K562 (cell line): ENCODE results near the gene KARS1. TPM values are rescaled to one million over a fixed set of nuclear protein-coding genes. Genes with fewer than 3 reads are reported as not detected.

Experiments
- ATAC-seq: fragments of 200-7000 bp; cut with Tn5 transposase; 3 replicates; pipeline ENCODE4 v1.9.1; 2020; ENCODE audit warnings: moderate library complexity
- BruUV-seq: library from RNA; stranded (reverse); fragments of 400-500 nt; replicated peaks from 2 replicates; lab custom pipeline; 2021; lab: Mats Ljungman, UMichigan
- CTCF ChIA-PET: fragments of 300-600 bp; formaldehyde crosslinking; extraction: SDS; loops from one replicate; lab custom pipeline; 2021; ENCODE audit warnings: low intra/inter-chr PET ratio; lab: Yijun Ruan, JAX
- POLR2A ChIA-PET: fragments of 300-600, 350-650 bp; sonication (Branson Sonifier 250); formaldehyde crosslinking; extraction: SDS; loops from one replicate; lab custom pipeline; 2021; ENCODE audit warnings: antibody characterized with exemption, inconsistent platforms; lab: Yijun Ruan, JAX
- DNase-seq, 4 experiments: peaks; one replicate each; pipeline versions ENCODE4 v3.0.0 to v3.0.0-alpha.2; 2011 to 2018; ENCODE audit warnings: low spot score in 3 of 4, mixed read lengths in 3 of 4; ENCODE audit errors: extremely low read depth in 1 of 4
- FAIRE-seq: peaks from 2 replicates; lab custom pipeline; 2011; peaks lifted over from hg19 to GRCh38; lab: Jason Lieb, UNC
- H2AFZ ChIP-seq: 2 replicates; pipeline ENCODE4 v1.6.0; 2011; ENCODE audit warnings: low read depth, low read length, control low read depth, inconsistent platforms
- H3K27ac ChIP-seq: fragments of 200-600 bp; 3 replicates; pipeline ENCODE4 v1.8.0; 2011; ENCODE audit warnings: low read depth, mild to moderate bottlenecking, control low read depth, inconsistent platforms, low read length, moderate library complexity, mixed read lengths; ENCODE audit errors: extremely low read depth
- H3K27me3 ChIP-seq, 2 experiments: fragments of 300-600 bp in 1 of 2; 2 replicates in 1 of 2; 3 replicates in 1 of 2; pipeline versions ENCODE4 v1.6.0 to v1.8.0; 2011; ENCODE audit warnings: inconsistent platforms in 2 of 2, low read length in 2 of 2, mild to moderate bottlenecking in 1 of 2, mixed read lengths in 1 of 2, moderate library complexity in 1 of 2; ENCODE audit not compliant: control insufficient read depth in 2 of 2, insufficient read depth in 2 of 2
- H3K36me3 ChIP-seq: fragments of 300-600 bp; 3 replicates; pipeline ENCODE4 v1.8.0; 2011; ENCODE audit warnings: mild to moderate bottlenecking, low read length, inconsistent platforms; ENCODE audit not compliant: control insufficient read depth, insufficient read depth
- H3K4me1 ChIP-seq, 2 experiments: fragments of 200-600 bp in 1 of 2; replicated peaks in 1 of 2; 2 replicates in 1 of 2; 3 replicates in 1 of 2; pipeline versions ENCODE4 v1.5.1 to v1.8.0; 2011; ENCODE audit warnings: inconsistent platforms in 2 of 2, low read length in 2 of 2, mild to moderate bottlenecking in 1 of 2, mixed read lengths in 1 of 2, moderate library complexity in 1 of 2; ENCODE audit not compliant: control insufficient read depth in 2 of 2, insufficient read depth in 2 of 2
- H3K4me2 ChIP-seq: 2 replicates; pipeline ENCODE4 v1.6.1; 2011; ENCODE audit warnings: low read length, control low read depth, inconsistent platforms, mixed read lengths; ENCODE audit not compliant: insufficient read depth
- H3K4me3 ChIP-seq: fragments of 200-600 bp; sonication (generic), shearing (Covaris generic); 2 replicates; pipeline ENCODE4 v1.5.1; 2016; ENCODE audit warnings: control low read depth, inconsistent platforms
- H3K79me2 ChIP-seq: fragments of 200-600 bp; 3 replicates; pipeline ENCODE4 v1.8.0; 2011; ENCODE audit warnings: low read length, inconsistent platforms; ENCODE audit not compliant: control insufficient read depth, insufficient read depth
- H3K9ac ChIP-seq, 2 experiments: 2 replicates each; pipeline versions ENCODE4 v1.6.0 to v1.6.1; 2011; ENCODE audit warnings: low read depth in 2 of 2, low read length in 2 of 2, control low read depth in 1 of 2, inconsistent platforms in 1 of 2, mild to moderate bottlenecking in 1 of 2, mixed read lengths in 1 of 2; ENCODE audit not compliant: insufficient read depth in 1 of 2
- H3K9me1 ChIP-seq: one replicate; pipeline ENCODE4 v1.6.0; 2011; ENCODE audit warnings: inconsistent platforms, mild to moderate bottlenecking, low read length, moderate library complexity; ENCODE audit not compliant: control insufficient read depth, insufficient read depth
- H3K9me3 ChIP-seq: replicated peaks from 2 replicates; pipeline ENCODE4 v1.5.1; 2011; ENCODE audit warnings: low read depth, low read length, inconsistent platforms; ENCODE audit not compliant: control insufficient read depth, insufficient read depth
- H4K20me1 ChIP-seq: replicated peaks from 2 replicates; pipeline ENCODE4 v1.6.1; 2011; ENCODE audit warnings: low read length, inconsistent platforms, mixed read lengths; ENCODE audit not compliant: control insufficient read depth, insufficient read depth
- CREBBP ChIP-seq: IDR thresholded peaks from one replicate; pipeline ENCODE4 v1.6.1; 2012; ENCODE audit warnings: low read depth, mild to moderate bottlenecking, control low read depth, inconsistent platforms, low read length
- KDM4B ChIP-seq, 2 experiments: fragments of 450-650 bp in 1 of 2; sonication (generic) in 1 of 2; IDR thresholded peaks; 2 replicates each; pipeline ENCODE4 v1.6.1; 2016 to 2017; ENCODE audit warnings: borderline replicate concordance in 2 of 2, antibody characterized with exemption in 1 of 2, low read depth in 1 of 2, mild to moderate bottlenecking in 1 of 2
- ZNF444 ChIP-seq: fragments of 250-450 bp; sonication (Bioruptor Pico); IDR thresholded peaks from 2 replicates; pipeline ENCODE4 v1.4.0; 2020; ENCODE audit warnings: mild to moderate bottlenecking, moderate library complexity
- WGBS: fragments of 100-300 bp; shearing (Covaris generic); methylation state at CpG from one replicate; pipeline ENCODE4 v1.1.6; 2016; ENCODE audit warnings: low coverage, mixed read lengths; ENCODE audit not compliant: insufficient coverage; ENCODE audit errors: missing lambda C conversion rate; 5-methylcytosine and 5-hydroxymethylcytosine counted together
- in situ Hi-C: fragments of 300-500 bp; cut with MboI; formaldehyde crosslinking; loops from 4 replicates; pipeline ENCODE4 v1.15.0; 2018; ENCODE audit warnings: inconsistent platforms, mixed read lengths
- intact Hi-C: fragments of 100-400 bp; cut with micrococcal nuclease; formaldehyde crosslinking; loops from 2 replicates; pipeline ENCODE4 v1.14.2; 2022
- polyA plus RNA-seq, 8 experiments: library from polyadenylated mRNA; depleted of rRNA in 4 of 8; stranded (reverse) in 5 of 8; unstranded in 3 of 8; fragments of >200 nt; fragmentation: Nextera tagmentation in 2 of 8; fragmentation: Illumina TruSeq in 1 of 8; extraction: Ambion mirVana in 2 of 8; extraction: Trizol in 1 of 8; gene quantifications; 2 replicates each; pipeline versions ENCODE4 v1.2.1 to v1.2.3, GENCODE V29; 2011 to 2014; ENCODE audit warnings: inconsistent platforms in 1 of 8, missing spikeins in 1 of 8
- total RNA-seq, 7 experiments: library from RNA; depleted of rRNA in 6 of 7; stranded (reverse); fragments of >200 nt in 6 of 7; fragmentation: Illumina TruSeq in 2 of 7; extraction: Trizol in 2 of 7; gene quantifications; 2 replicates each; pipeline versions ENCODE4 v1.2.1 to v1.2.3, GENCODE V29; 2011 to 2021; ENCODE audit warnings: low replicate concordance in 1 of 7
- TF ChIP-seq, protein P1 (sequence below): sonication (generic); formaldehyde crosslinking; IDR thresholded peaks from 2 replicates; pipeline ENCODE4 v1.8.1; 2023; ENCODE audit warnings: mild to moderate bottlenecking, missing genetic modification reagents, moderate library complexity
- TF ChIP-seq, protein P2 (sequence below), 2 experiments: fragments of 450-650 bp in 1 of 2; sonication (generic) in 1 of 2; formaldehyde crosslinking in 1 of 2; IDR thresholded peaks; 2 replicates each; pipeline versions ENCODE4 v1.7.1 to v1.9.0; 2016 to 2022; ENCODE audit warnings: inconsistent platforms in 1 of 2, mild to moderate bottlenecking in 1 of 2, missing genetic modification reagents in 1 of 2

The KARS1 gene
- total and polyA plus RNA-seq, 9 of the 15 experiments (the other 6 are each of a cell fraction or from before 2014, with no cell fraction given) = 223 to 386 (median 304) TPM

DNA sequence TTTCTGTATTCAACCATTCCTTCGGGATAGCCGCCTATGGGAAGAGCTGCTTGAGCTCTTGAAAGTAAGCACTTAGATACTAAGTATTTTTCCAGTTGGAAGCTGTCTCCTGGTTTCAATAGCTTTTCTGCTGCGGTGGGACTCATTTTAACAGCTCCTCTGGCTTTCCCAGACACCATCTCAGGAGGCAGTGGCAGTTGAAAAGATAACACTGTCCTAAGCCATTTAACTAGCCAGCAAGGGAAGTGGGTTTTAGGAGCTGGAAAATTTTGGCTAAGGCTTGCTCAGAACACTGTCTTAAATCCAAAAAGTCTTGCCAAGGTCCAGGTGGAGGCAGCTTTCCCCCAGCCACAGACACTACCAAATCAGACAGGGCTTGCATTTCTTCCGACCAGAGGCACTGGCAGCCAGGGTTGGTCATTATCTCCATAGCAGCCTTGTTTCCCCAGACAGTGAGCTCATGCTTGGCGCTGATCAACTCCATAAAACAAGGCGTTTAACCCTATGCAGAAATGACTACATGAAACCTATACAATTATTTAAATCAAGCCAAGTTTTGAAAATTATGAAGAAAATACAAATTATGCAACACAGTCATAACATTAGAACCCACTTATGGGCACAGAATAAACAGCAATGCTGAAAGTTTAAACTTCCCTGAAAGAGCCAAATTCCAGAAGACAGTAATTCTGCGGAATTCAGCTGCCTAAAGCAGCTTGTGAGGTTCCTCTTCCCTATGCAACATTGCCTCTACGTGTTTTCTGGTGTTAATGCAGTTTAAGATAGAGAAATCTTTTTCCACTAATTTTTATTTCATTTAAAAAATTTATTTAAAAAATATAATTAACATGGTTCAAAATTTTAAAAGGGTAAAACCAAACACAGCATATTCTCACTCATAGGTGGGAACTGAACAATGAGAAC is 56.3 kb downstream of the KARS1 start (continued):
- no peak for TF ChIP-seq CREBBP

DNA sequence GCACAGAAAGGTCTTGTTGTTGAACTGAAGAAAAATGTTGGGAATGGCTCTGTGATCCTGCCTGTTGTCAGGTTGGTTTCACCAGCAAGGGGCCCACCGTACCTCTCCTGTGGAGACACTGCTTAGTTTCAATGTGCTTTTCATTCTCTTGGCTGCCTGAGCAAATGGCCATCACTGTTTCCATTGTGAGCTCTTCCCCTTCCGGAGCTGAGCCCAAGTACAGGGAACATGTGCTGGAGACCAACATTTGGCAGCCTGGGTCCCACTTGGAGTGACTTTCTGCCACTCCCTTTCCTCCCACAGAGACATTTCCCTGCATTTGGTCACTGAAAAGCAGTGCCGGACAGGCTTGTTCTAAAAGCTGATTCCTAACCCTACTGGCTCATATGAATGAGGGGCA is 58.2 kb downstream of the KARS1 start:
- H3K4me3 ChIP-seq = no peak overlapping the region
- H3K9me3 ChIP-seq = no peaks in the 10 kb centered on the region
- intact Hi-C loops = no loop called here
- no peak overlapping the region for H3K27ac ChIP-seq
- H4K20me1 ChIP-seq = no peaks in the 10 kb centered on the region
- peaks cover 11 to 24% of the 10 kb centered on the region in 2 experiments; a peak in 4 of 5 replicates for H3K4me1 ChIP-seq
- ATAC-seq (no peak), FAIRE-seq (no peak), DNase-seq (no peak)
- no peak overlapping the region for H2AFZ ChIP-seq
- no peaks in the 10 kb centered on the region for H3K27me3 ChIP-seq
- ChIA-PET CTCF (no interaction called here), POLR2A (interaction anchor here (0.6 to 1.8 kb wide), 6 partner anchors 8 to 63 kb away, joined by 3 to 8 read pairs (median 4); no protein-coding TSS in a partner anchor)
- peak overlapping the region in 1 of 2 experiments; percentile 10; a peak in 1 of 4 replicates for H3K9ac ChIP-seq
- 79% methylated on average over 3 of the region's 3 CpGs for WGBS
- in situ Hi-C loops = no loop called here
- peaks cover 3% of the 10 kb centered on the region; the same call in 1 of the 3 replicates for H3K36me3 ChIP-seq
- no TSS peak for BruUV-seq
- TF ChIP-seq, protein P1, sequence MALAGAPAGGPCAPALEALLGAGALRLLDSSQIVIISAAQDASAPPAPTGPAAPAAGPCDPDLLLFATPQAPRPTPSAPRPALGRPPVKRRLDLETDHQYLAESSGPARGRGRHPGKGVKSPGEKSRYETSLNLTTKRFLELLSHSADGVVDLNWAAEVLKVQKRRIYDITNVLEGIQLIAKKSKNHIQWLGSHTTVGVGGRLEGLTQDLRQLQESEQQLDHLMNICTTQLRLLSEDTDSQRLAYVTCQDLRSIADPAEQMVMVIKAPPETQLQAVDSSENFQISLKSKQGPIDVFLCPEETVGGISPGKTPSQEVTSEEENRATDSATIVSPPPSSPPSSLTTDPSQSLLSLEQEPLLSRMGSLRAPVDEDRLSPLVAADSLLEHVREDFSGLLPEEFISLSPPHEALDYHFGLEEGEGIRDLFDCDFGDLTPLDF (CRISPR knock-in tag) = no peak
- TF ChIP-seq, protein P2, sequence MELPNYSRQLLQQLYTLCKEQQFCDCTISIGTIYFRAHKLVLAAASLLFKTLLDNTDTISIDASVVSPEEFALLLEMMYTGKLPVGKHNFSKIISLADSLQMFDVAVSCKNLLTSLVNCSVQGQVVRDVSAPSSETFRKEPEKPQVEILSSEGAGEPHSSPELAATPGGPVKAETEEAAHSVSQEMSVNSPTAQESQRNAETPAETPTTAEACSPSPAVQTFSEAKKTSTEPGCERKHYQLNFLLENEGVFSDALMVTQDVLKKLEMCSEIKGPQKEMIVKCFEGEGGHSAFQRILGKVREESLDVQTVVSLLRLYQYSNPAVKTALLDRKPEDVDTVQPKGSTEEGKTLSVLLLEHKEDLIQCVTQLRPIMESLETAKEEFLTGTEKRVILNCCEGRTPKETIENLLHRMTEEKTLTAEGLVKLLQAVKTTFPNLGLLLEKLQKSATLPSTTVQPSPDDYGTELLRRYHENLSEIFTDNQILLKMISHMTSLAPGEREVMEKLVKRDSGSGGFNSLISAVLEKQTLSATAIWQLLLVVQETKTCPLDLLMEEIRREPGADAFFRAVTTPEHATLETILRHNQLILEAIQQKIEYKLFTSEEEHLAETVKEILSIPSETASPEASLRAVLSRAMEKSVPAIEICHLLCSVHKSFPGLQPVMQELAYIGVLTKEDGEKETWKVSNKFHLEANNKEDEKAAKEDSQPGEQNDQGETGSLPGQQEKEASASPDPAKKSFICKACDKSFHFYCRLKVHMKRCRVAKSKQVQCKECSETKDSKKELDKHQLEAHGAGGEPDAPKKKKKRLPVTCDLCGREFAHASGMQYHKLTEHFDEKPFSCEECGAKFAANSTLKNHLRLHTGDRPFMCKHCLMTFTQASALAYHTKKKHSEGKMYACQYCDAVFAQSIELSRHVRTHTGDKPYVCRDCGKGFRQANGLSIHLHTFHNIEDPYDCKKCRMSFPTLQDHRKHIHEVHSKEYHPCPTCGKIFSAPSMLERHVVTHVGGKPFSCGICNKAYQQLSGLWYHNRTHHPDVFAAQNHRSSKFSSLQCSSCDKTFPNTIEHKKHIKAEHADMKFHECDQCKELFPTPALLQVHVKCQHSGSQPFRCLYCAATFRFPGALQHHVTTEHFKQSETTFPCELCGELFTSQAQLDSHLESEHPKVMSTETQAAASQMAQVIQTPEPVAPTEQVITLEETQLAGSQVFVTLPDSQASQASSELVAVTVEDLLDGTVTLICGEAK (IDR thresholded peaks at IDR 0.05) = no peak
- TF ChIP-seq, protein P2 (CRISPR knock-in tag; IDR thresholded peaks at IDR 0.05) = no peak
- TF ChIP-seq KDM4B (IDR thresholded peaks at IDR 0.05; ENCODE audit: borderline replicate concordance in 2 of 2, low read depth in 1 of 2) (no peak), ZNF444 (CRISPR knock-in tag) (no peak)
- H3K9me1 ChIP-seq = no peaks in the 10 kb centered on the region
- H3K79me2 ChIP-seq = no peaks in the 10 kb centered on the region
- no peak overlapping the region for H3K4me2 ChIP-seq
